ENCODE measurements around the gene LRRTM2. TPM values are rescaled to one million over a fixed set of nuclear protein-coding genes. Genes with fewer than 3 reads are reported as not detected.

Gene LRRTM2
- total RNA-seq, 1 donor from 2014 or later = 1.4 TPM

GRCh38 chr5:138883211-138883610 is 8.1 kb upstream of the LRRTM2 start:
- no peak for DNase-seq (ENCODE audit: low read depth in 2 of 2)

GRCh38 chr5:138878437-138879235 is 3.5 kb upstream of the LRRTM2 start:
- no peak for DNase-seq (ENCODE audit: low read depth in 2 of 2)

- no peak for DNase-seq (ENCODE audit: low read depth in 2 of 2)
Observed at GRCh38 chr5:138876811-138877210, 1.7 kb upstream of the LRRTM2 start.

GRCh38 chr5:138875946-138876345 is 811 bp upstream of the LRRTM2 start:
- DNase-seq (ENCODE audit: low read depth in 2 of 2) = no peak

- DNase-seq (ENCODE audit: low read depth in 2 of 2) = no peak
Observed at GRCh38 chr5:138875552-138875875, 379 bp upstream of the LRRTM2 start.

- no peak for DNase-seq (ENCODE audit: low read depth in 2 of 2)
Observed at GRCh38 chr5:138874241-138874640, 894 bp downstream of the LRRTM2 start.

- DNase-seq (ENCODE audit: low read depth in 2 of 2) = no peak
Observed at GRCh38 chr5:138873466-138874221, 1.5 kb downstream of the LRRTM2 start.

GRCh38 chr5:138872841-138873465 is 2.2 kb downstream of the LRRTM2 start:
- peak in 1 of 2 donors; percentile 80 for DNase-seq (ENCODE audit: low read depth in 2 of 2)

GRCh38 chr5:138870611-138871010 is 4.5 kb downstream of the LRRTM2 start:
- no peak for DNase-seq (ENCODE audit: low read depth in 2 of 2)

GRCh38 chr5:138869763-138870500 is 5.2 kb downstream of the LRRTM2 start:
- peak in 1 of 2 donors; percentile 24 for DNase-seq (ENCODE audit: low read depth in 2 of 2)

- DNase-seq (ENCODE audit: low read depth in 2 of 2) = no peak
Observed at GRCh38 chr5:138869038-138869437, 6.1 kb downstream of the LRRTM2 start.

- peak; percentile 36 to 66 for DNase-seq (ENCODE audit: low read depth in 2 of 2)
Observed at GRCh38 chr5:138867011-138867410, 8.1 kb downstream of the LRRTM2 start.

GRCh38 chr5:138853132-138853531 is 22.0 kb downstream of the LRRTM2 start:
- no peak for DNase-seq (ENCODE audit: low read depth in 2 of 2)

- DNase-seq (ENCODE audit: low read depth in 2 of 2) = peak in 1 of 2 donors; percentile 43
Observed at GRCh38 chr5:138850865-138851435, 24.2 kb downstream of the LRRTM2 start.

- no peak for DNase-seq (ENCODE audit: low read depth in 2 of 2)
Observed at GRCh38 chr5:138849882-138850281, 25.3 kb downstream of the LRRTM2 start.

GRCh38 chr5:138849439-138849838 is 25.7 kb downstream of the LRRTM2 start:
- no peak for DNase-seq (ENCODE audit: low read depth in 2 of 2)

- DNase-seq (ENCODE audit: low read depth in 2 of 2) = peak in 1 of 2 donors; percentile 69
Observed at GRCh38 chr5:138844812-138845513, 30.2 kb downstream of the LRRTM2 start.

GRCh38 chr5:138844125-138844461 is 31.0 kb downstream of the LRRTM2 start:
- no peak for DNase-seq (ENCODE audit: low read depth in 2 of 2)

- peak in 1 of 2 donors; percentile 7 for DNase-seq (ENCODE audit: low read depth in 2 of 2)
Observed at GRCh38 chr5:138843316-138844124, 31.6 kb downstream of the LRRTM2 start.

GRCh38 chr5:138841531-138841930 is 33.6 kb downstream of the LRRTM2 start:
- DNase-seq (ENCODE audit: low read depth in 2 of 2) = no peak
